A673 (cell line): ENCODE measurements around the gene BCAM.

ENCODE experiments used
- CTCF ChIP-seq: fragments of 300-800, 200-600 bp; sonication (generic); conservative IDR thresholded peaks from 2 replicates; pipeline ENCODE4 v1.5.1; 2017; ENCODE audit warnings: low read depth, mild to moderate bottlenecking, antibody characterized with exemption, low read length, moderate library complexity, mixed read lengths
- EZH2 ChIP-seq: fragments of 200-600 bp; sonication (generic); IDR thresholded peaks from 2 replicates; pipeline ENCODE4 v1.6.1; 2017; ENCODE audit warnings: borderline replicate concordance, low read depth, mild to moderate bottlenecking, mixed read lengths, antibody characterized with exemption, low read length; ENCODE audit not compliant: poor library complexity, severe bottlenecking

GRCh38 chr19:44765033-44765948 is 43.6 kb upstream of the BCAM start:
- TF ChIP-seq CTCF (no peak), EZH2 (no peak)
